HepG2 (cell line): ENCODE measurements around the gene ITSN2. TPM values are rescaled to one million over a fixed set of nuclear protein-coding genes. Genes with fewer than 3 reads are reported as not detected.

ENCODE experiments used
- ATAC-seq: fragments of 200-7000 bp; cut with Tn5 transposase; 3 replicates; pipeline ENCODE4 v1.9.1; 2020; ENCODE audit warnings: mild to moderate bottlenecking, moderate library complexity
- BruUV-seq: library from RNA; stranded (reverse); fragments of 400-500 nt; replicated peaks from 2 replicates; lab custom pipeline; 2021; lab: Mats Ljungman, UMichigan
- CTCF ChIA-PET: fragments of 300-600 bp; formaldehyde crosslinking; extraction: SDS; loops from one replicate; lab custom pipeline; 2021; ENCODE audit warnings: low total read pairs, inconsistent platforms, low intra/inter-chr PET ratio; lab: Yijun Ruan, JAX
- POLR2A ChIA-PET: fragments of 350-600 bp; sonication (Branson Sonifier 250); formaldehyde crosslinking; loops from one replicate; lab custom pipeline; 2020; ENCODE audit warnings: antibody characterized with exemption, inconsistent platforms; lab: Yijun Ruan, JAX
- DNase-seq: peaks from one replicate; pipeline ENCODE4 v3.0.0-alpha.2; 2015; ENCODE audit warnings: low spot score
- FAIRE-seq: peaks from 3 replicates; lab custom pipeline; 2011; peaks lifted over from hg19 to GRCh38; lab: Jason Lieb, UNC
- H2AFZ ChIP-seq: one replicate; pipeline ENCODE4 v1.6.1; 2011; ENCODE audit warnings: low read length, inconsistent platforms
- H3K27ac ChIP-seq: fragments of 300-600 bp; 3 replicates; pipeline ENCODE4 v1.8.0; 2011; ENCODE audit warnings: mixed run types, mild to moderate bottlenecking, mixed read lengths, low read length, inconsistent platforms; ENCODE audit not compliant: insufficient read depth; ENCODE audit errors: extremely low read length
- H3K27me3 ChIP-seq, 2 experiments: fragments of 200-600 bp in 1 of 2; 2 replicates in 1 of 2; 3 replicates in 1 of 2; pipeline versions ENCODE4 v1.6.0 to v1.8.0; 2011; ENCODE audit warnings: low read length in 2 of 2, mild to moderate bottlenecking in 2 of 2, moderate library complexity in 2 of 2, inconsistent platforms in 1 of 2; ENCODE audit not compliant: insufficient read depth in 2 of 2, control insufficient read depth in 1 of 2
- H3K36me3 ChIP-seq, 2 experiments: fragments of 200-600 bp in 1 of 2; replicated peaks in 1 of 2; 2 replicates in 1 of 2; 3 replicates in 1 of 2; pipeline versions ENCODE4 v1.5.1 to v1.8.0; 2011; ENCODE audit warnings: low read length in 2 of 2, inconsistent platforms in 1 of 2; ENCODE audit not compliant: insufficient read depth in 2 of 2, control insufficient read depth in 1 of 2
- H3K4me1 ChIP-seq: 2 replicates; pipeline ENCODE4 v1.5.1; 2012; ENCODE audit warnings: low read length, inconsistent platforms; ENCODE audit not compliant: insufficient read depth
- H3K4me2 ChIP-seq: 2 replicates; pipeline ENCODE4 v1.6.0; 2011; ENCODE audit warnings: low read depth, low read length, inconsistent platforms
- H3K4me3 ChIP-seq, 3 experiments: fragments of 200-600 bp in 1 of 3; sonication (generic), shearing (Covaris generic) in 1 of 3; replicated peaks in 1 of 3; 2 replicates each; pipeline ENCODE4 v1.5.1; 2011 to 2016; ENCODE audit warnings: low read length in 3 of 3, inconsistent platforms in 2 of 3, low read depth in 2 of 3, mild to moderate bottlenecking in 2 of 3, control low read depth in 1 of 3, mixed read lengths in 1 of 3; ENCODE audit not compliant: insufficient read depth in 1 of 3
- H3K79me2 ChIP-seq: one replicate; pipeline ENCODE4 v1.6.1; 2011; ENCODE audit warnings: low read length, inconsistent platforms; ENCODE audit not compliant: insufficient read depth
- H3K9ac ChIP-seq: 2 replicates; pipeline ENCODE4 v1.6.0; 2011; ENCODE audit warnings: mild to moderate bottlenecking, low read depth, low read length, inconsistent platforms; ENCODE audit not compliant: insufficient read depth
- H3K9me3 ChIP-seq: 2 replicates; pipeline ENCODE4 v1.5.1; 2012; ENCODE audit warnings: mild to moderate bottlenecking, low read length
- H4K20me1 ChIP-seq: 2 replicates; pipeline ENCODE4 v1.6.0; 2011; ENCODE audit warnings: inconsistent platforms, mild to moderate bottlenecking, low read length, moderate library complexity; ENCODE audit not compliant: insufficient read depth
- FOXA3 ChIP-seq: IDR thresholded peaks from 2 replicates; pipeline ENCODE4 v1.6.1; 2016; ENCODE audit warnings: missing genetic modification reagents, missing compliant biosample characterization
- NFYC ChIP-seq: IDR thresholded peaks from 2 replicates; pipeline ENCODE4 v1.6.1; 2016; ENCODE audit warnings: missing genetic modification reagents, missing compliant biosample characterization
- RARG ChIP-seq: sonication (generic); formaldehyde crosslinking; IDR thresholded peaks from 2 replicates; pipeline ENCODE4 v1.4.0; 2020; ENCODE audit warnings: low read depth, mild to moderate bottlenecking, missing genetic modification reagents
- ZNF251 ChIP-seq: sonication (generic); formaldehyde crosslinking; IDR thresholded peaks from 2 replicates; pipeline ENCODE4 v1.9.0; 2021; ENCODE audit warnings: mild to moderate bottlenecking, missing genetic modification reagents
- ZNF567 ChIP-seq: sonication (generic); formaldehyde crosslinking; IDR thresholded peaks from 2 replicates; pipeline ENCODE4 v1.8.1; 2023; ENCODE audit warnings: mild to moderate bottlenecking, missing genetic modification reagents, borderline replicate concordance
- ZNF788 ChIP-seq: sonication (generic); formaldehyde crosslinking; IDR thresholded peaks from 2 replicates; pipeline ENCODE4 v1.5.0; 2020; ENCODE audit warnings: mild to moderate bottlenecking, missing genetic modification reagents, borderline replicate concordance
- ZSCAN5A ChIP-seq: sonication (generic); formaldehyde crosslinking; IDR thresholded peaks from 2 replicates; pipeline ENCODE4 v1.8.0; 2022; ENCODE audit warnings: mild to moderate bottlenecking, missing genetic modification reagents, borderline replicate concordance
- WGBS: methylation state at CpG from one replicate; pipeline ENCODE4 v1.1.6; 2017; ENCODE audit warnings: low lambda C conversion rate; 5-methylcytosine and 5-hydroxymethylcytosine counted together
- in situ Hi-C: cut with HindIII; loops from 2 replicates; pipeline ENCODE4 v1.10.0; 2017; ENCODE audit warnings: low pct_unique_long_range_greater_than_20kb; ENCODE audit not compliant: extremely low pct_ligation_motif_present
- intact Hi-C: fragments of 100-400 bp; cut with micrococcal nuclease; formaldehyde crosslinking; loops from one replicate; pipeline ENCODE4 v1.10.0; 2022; ENCODE audit not compliant: unreplicated experiment
- polyA plus RNA-seq, 8 experiments: library from polyadenylated mRNA; depleted of rRNA in 3 of 8; stranded (reverse) in 7 of 8; unstranded in 1 of 8; fragments of >200 nt; fragmentation: Illumina TruSeq in 4 of 8; extraction: Trizol in 4 of 8; gene quantifications; 2 replicates each; pipeline versions ENCODE4 v1.2.1 to v1.2.3, GENCODE V29; 2011 to 2016; ENCODE audit warnings: low read depth in 4 of 8, missing spikeins in 1 of 8, mixed read lengths in 1 of 8; ENCODE audit not compliant: insufficient read depth in 1 of 8
- total RNA-seq, 5 experiments: library from RNA; depleted of rRNA; stranded (reverse); fragments of >200 nt; fragmentation: Illumina TruSeq; extraction: Trizol; gene quantifications; 2 replicates each; pipeline ENCODE4 v1.2.3, GENCODE V29; 2016; ENCODE audit warnings: low read depth in 1 of 5

ITSN2 gene
- total and polyA plus RNA-seq, 2 of the 13 experiments (the other 11 are each of a cell fraction or from before 2014, with no cell fraction given), result 26.0 to 26.6 TPM

GRCh38 chr2:24208490-24208889, 151.8 kb downstream of the ITSN2 start (continued):
- TF ChIP-seq ZNF788 (CRISPR knock-in tag) (no peak), ZNF567 (no peak), NFYC (CRISPR knock-in tag) (no peak), FOXA3 (CRISPR knock-in tag) (no peak), ZSCAN5A (CRISPR knock-in tag) (no peak), ZNF251 (CRISPR knock-in tag) (no peak)

GRCh38 chr2:24207359-24207758, 153.0 kb downstream of the ITSN2 start:
- H3K9ac ChIP-seq, result no peak overlapping the region
- no peak overlapping the region for H3K27ac ChIP-seq
- peaks cover 2 to 16% of the 10 kb centered on the region in 2 experiments; a peak in 4 of 5 replicates for H3K36me3 ChIP-seq
- no peaks in the 10 kb centered on the region for H3K27me3 ChIP-seq
- no TSS peak for BruUV-seq
- H4K20me1 ChIP-seq, result no peaks in the 10 kb centered on the region
- CTCF ChIA-PET, result no interaction called here
- TF ChIP-seq RARG, result no peak
- no peak overlapping the region for H2AFZ ChIP-seq
- in situ Hi-C loops (no loop called here), intact Hi-C loops (no loop called here)
- ATAC-seq (no peak), FAIRE-seq (no peak), DNase-seq (no peak)
- no peak overlapping the region for H3K4me3 ChIP-seq
- POLR2A ChIA-PET, result no interaction called here
- H3K4me2 ChIP-seq, result no peak overlapping the region
- no peaks in the 10 kb centered on the region for H3K79me2 ChIP-seq
- WGBS, result 85% methylated on average over 11 of the region's 11 CpGs
- no peaks in the 10 kb centered on the region for H3K9me3 ChIP-seq
- H3K4me1 ChIP-seq, result no peaks in the 10 kb centered on the region
